ENCODE measurements around the gene RETREG1.
"Not testable (repeated sequence)": the region's sequence is repeated elsewhere in the genome, so short reads cannot be mapped to it uniquely, and the experiment has no call there.

RETREG1 gene

DNA sequence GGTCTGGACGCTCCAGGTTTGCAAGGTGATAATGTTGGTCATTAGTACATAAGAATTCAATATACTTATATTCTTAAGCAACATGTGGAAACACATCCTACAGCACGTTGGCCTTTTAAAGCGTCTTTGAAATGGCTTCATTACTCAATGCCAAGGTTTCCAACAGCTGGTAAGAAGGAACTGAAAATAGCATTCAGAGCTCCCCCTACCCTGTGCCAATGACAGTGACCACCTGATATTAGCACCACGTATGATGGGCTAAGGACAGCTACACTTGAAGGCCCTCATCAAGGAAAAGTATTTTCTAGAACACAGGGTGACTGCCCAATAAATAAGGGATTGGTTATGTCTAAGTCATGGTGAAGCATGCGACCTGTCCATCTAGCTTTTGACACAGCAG is 161.1 kb downstream of the RETREG1 start:
- no peak for DNase-seq (ENCODE audit: low read depth)

DNA sequence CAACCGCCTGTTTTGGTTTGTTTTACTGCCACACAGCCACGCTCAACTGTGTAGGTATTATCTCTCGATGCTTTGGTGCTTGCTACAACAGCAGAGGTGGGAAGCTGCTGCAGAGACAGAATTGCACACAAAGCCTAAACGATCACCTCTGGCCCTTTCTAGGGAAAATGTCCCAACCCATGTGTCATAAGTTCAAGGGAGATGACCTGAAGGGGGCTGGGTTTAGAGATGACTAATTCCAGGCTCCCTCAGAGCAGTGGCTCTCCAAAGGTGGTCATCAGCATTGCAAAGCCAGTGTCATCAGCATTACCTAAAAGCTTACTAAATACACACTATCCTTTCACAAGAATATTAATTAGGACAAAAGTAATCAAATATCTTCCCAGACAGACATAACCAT is 162.1 kb downstream of the RETREG1 start:
- TF ChIP-seq, protein P1, sequence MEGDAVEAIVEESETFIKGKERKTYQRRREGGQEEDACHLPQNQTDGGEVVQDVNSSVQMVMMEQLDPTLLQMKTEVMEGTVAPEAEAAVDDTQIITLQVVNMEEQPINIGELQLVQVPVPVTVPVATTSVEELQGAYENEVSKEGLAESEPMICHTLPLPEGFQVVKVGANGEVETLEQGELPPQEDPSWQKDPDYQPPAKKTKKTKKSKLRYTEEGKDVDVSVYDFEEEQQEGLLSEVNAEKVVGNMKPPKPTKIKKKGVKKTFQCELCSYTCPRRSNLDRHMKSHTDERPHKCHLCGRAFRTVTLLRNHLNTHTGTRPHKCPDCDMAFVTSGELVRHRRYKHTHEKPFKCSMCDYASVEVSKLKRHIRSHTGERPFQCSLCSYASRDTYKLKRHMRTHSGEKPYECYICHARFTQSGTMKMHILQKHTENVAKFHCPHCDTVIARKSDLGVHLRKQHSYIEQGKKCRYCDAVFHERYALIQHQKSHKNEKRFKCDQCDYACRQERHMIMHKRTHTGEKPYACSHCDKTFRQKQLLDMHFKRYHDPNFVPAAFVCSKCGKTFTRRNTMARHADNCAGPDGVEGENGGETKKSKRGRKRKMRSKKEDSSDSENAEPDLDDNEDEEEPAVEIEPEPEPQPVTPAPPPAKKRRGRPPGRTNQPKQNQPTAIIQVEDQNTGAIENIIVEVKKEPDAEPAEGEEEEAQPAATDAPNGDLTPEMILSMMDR (IDR thresholded peaks at IDR 0.05; ENCODE audit: control insufficient read depth, insufficient read depth, low read depth, low read length, missing control alignments): no peak
- no peak for DNase-seq (ENCODE audit: low read depth)
- H3K4me3 ChIP-seq (ENCODE audit: control insufficient read depth, low read depth, low read length): no peak overlapping the region

More for the DNA sequence above, 161.1 kb downstream of the RETREG1 start:
- TF ChIP-seq, protein P1 (IDR thresholded peaks at IDR 0.05; ENCODE audit: control insufficient read depth, insufficient read depth, low read depth, low read length, missing control alignments): no peak
- no peak overlapping the region for H3K4me3 ChIP-seq (ENCODE audit: control insufficient read depth, low read depth, low read length)

DNA sequence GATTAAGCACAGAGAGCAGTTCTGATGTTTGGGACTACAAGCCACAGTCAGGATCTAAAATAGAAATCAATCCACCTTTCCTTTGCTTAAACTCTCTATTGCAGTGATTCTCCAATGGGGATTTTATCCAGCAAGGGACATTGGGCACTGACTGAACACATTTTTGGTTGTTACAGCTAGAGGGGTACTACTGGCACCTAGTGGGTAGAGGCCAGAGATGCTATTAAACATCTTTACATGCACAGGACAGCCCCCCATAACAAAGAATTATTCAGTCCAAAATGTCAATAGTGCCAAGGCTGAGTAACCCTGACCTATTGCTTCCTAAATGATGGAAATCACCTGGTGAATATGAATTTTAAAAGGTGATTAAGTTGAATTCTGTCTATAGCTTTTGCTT is 163.2 kb downstream of the RETREG1 start:
- H3K4me3 ChIP-seq (ENCODE audit: control insufficient read depth, low read depth, low read length): no peak overlapping the region
- TF ChIP-seq, protein P1 (IDR thresholded peaks at IDR 0.05; ENCODE audit: control insufficient read depth, insufficient read depth, low read depth, low read length, missing control alignments): no peak
- no peak for DNase-seq (ENCODE audit: low read depth)

DNA sequence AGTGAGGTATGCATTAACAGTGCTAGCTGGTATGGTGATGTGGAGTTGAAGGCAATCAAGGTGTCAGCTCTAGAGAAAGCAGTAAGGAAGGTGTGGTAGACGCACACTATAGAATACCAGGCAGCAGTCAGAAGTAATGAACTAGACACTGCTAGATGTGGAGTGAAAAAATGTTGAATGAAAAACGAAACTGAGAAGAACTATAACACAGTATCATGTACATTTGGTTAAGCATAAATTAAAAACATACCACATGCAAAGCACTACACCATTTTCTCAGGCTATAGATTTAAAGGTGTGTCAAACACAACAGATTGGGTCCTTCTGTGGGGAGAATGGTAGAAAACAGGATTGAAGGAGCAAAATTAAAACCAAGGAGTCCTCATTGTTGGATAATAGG is 166.6 kb downstream of the RETREG1 start:
- no peak overlapping the region for H3K4me3 ChIP-seq (ENCODE audit: control insufficient read depth, low read depth, low read length)
- no peak for DNase-seq (ENCODE audit: low read depth)
- TF ChIP-seq, protein P1 (IDR thresholded peaks at IDR 0.05; ENCODE audit: control insufficient read depth, insufficient read depth, low read depth, low read length, missing control alignments): no peak

DNA sequence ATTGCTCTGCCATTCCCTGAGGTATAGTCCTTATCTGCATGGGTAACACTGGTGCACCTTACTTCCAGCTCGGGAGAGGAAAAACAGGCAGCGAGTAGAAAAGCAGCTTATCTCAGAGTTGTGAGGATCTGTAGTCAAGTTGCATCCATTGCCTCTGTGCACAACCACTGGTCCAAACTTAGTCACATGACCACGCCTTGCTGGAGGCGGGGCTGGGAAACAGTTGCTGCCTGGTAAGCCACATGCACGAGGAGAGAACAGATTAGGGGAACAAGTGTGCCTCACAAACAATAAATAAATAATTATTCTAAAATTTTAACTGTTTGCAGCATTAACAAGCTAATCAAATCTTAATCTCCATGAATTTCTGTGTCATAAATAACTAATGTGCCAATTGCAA is 169.8 kb downstream of the RETREG1 start:
- H3K4me3 ChIP-seq (ENCODE audit: control insufficient read depth, low read depth, low read length): no peak overlapping the region
- TF ChIP-seq, protein P1 (IDR thresholded peaks at IDR 0.05; ENCODE audit: control insufficient read depth, insufficient read depth, low read depth, low read length, missing control alignments): no peak
- no peak for DNase-seq (ENCODE audit: low read depth)

DNA sequence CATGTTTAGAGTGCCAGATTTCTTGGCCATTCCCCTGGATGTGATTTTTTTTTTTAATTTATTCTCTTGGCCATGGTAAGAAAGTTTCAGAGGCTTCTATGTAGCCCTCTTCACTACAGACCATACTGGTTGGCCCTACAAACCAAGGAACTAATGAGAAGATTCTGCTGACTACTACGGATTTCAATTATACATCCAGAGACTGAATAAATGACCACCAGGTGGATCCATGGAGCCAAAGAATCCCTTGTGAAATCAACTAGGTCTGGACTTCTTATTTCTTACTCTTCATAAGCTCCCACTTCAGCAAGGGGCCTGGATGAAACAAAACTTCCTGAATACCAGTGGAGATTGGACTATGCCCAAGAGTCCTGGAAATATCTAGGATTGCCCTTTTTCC is 178.8 kb downstream of the RETREG1 start:
- TF ChIP-seq, protein P1 (IDR thresholded peaks at IDR 0.05; ENCODE audit: control insufficient read depth, insufficient read depth, low read depth, low read length, missing control alignments): peak; percentile 26
- no peak for DNase-seq (ENCODE audit: low read depth)
- H3K4me3 ChIP-seq (ENCODE audit: control insufficient read depth, low read depth, low read length): no peak overlapping the region

DNA sequence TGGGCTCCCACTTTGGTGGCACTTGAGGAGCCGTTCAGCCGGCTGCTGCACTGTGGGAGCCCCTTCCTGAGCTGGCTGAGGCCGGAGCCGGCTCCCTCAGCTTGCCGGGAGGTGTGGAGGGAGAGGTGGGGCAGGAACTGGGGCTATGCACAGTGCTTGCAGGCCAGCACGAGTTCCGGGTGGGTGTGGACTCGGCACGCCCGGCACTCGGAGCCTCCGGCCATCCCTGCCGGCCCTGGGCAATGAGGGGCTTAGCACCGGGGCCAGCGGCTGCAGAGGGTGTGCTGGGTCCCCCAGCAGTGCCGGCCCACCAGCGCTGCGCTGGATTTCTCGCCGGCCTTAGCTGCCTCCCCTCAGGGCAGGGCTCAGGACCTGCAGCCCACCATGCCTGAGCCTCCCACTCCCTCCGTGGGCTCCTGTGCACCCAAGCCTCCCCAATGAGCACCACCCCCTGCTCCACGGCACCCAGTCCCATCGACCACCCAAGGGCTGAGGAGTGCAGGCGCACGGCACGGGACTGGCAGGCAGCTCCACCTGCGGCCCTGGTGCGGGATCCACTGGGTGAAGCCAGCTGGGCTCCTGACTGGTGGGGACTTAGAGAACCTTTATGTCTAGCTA is 180.6 kb downstream of the RETREG1 start:
- not testable (repeated sequence) for DNase-seq (ENCODE audit: low read depth)

More for the DNA sequence above, 180.6 kb downstream of the RETREG1 start:
- not testable (repeated sequence) for H3K4me3 ChIP-seq (ENCODE audit: control insufficient read depth, low read depth, low read length)
